ENCODE data around the gene SLC44A5. TPM values are rescaled to one million over a fixed set of nuclear protein-coding genes. Genes with fewer than 3 reads are reported as not detected.

Gene SLC44A5
- total and polyA plus RNA-seq, 10 of the 15 experiments (the other 5 are each of a cell fraction or from before 2014, with no cell fraction given) = 0.04 to 1.3 TPM; not detected in 8

- Histone ChIP-seq H3K4me1 (ENCODE audit: control insufficient read depth, insufficient read depth, low read length) (no peaks in the 10 kb centered on the region), H3K9ac (ENCODE audit: control insufficient read depth, insufficient read depth, low read length) (no peak overlapping the region), H3K9me3 (replicated peaks; ENCODE audit: control insufficient read depth, insufficient read depth, low read length) (no peaks in the 10 kb centered on the region), H3K36me3 (ENCODE audit: control insufficient read depth in 2 of 2, insufficient read depth in 2 of 2, low read length in 1 of 2) (no peaks in the 10 kb centered on the region), H4K20me1 (ENCODE audit: control insufficient read depth, insufficient read depth) (no peaks in the 10 kb centered on the region), H3K79me2 (ENCODE audit: control insufficient read depth, insufficient read depth, low read length) (no peaks in the 10 kb centered on the region), H3K4me2 (ENCODE audit: control insufficient read depth, insufficient read depth) (no peak overlapping the region), H2AFZ (ENCODE audit: control insufficient read depth, low read depth, low read length) (no peak overlapping the region), H3K27me3 (replicated peaks in 1 of 2; ENCODE audit: control insufficient read depth in 2 of 2, insufficient read depth in 2 of 2, low read length in 1 of 2) (no peaks in the 10 kb centered on the region), H3K4me3 (no peak overlapping the region), H3K27ac (ENCODE audit: control insufficient read depth, insufficient read depth) (no peak overlapping the region)
- WGBS (ENCODE audit: insufficient coverage, insufficient replicate concordance, low lambda C conversion rate, missing lambda C conversion rate) = 30% methylated on average over 2 of the region's 2 CpGs
- BruUV-seq (replicated peaks) = no TSS peak
- TF ChIP-seq PML (IDR thresholded peaks at IDR 0.05; ENCODE audit: low read length) (no peak), ESRRA (IDR thresholded peaks at IDR 0.05; ENCODE audit: low read length) (no peak), IKZF1 (conservative IDR thresholded peaks at IDR 0.05) (no peak), JUND (IDR thresholded peaks at IDR 0.05; ENCODE audit: low read depth, low read length) (no peak), ASH2L (IDR thresholded peaks at IDR 0.05; ENCODE audit: borderline replicate concordance, low read depth) (no peak), RB1 (IDR thresholded peaks at IDR 0.05; ENCODE audit: borderline replicate concordance) (no peak), PKNOX1 (IDR thresholded peaks at IDR 0.05) (no peak), MYC (IDR thresholded peaks at IDR 0.05; ENCODE audit: insufficient read depth, insufficient read length, insufficient replicate concordance, low read length, severe bottlenecking) (no peak), RUNX3 (IDR thresholded peaks at IDR 0.05; ENCODE audit: low read length) (no peak), POLR2AphosphoS5 (IDR thresholded peaks at IDR 0.05; ENCODE audit: low read length) (no peak), CHD2 (IDR thresholded peaks at IDR 0.05; ENCODE audit: borderline replicate concordance, low read depth, low read length) (no peak), PRDM15 (CRISPR knock-in tag; IDR thresholded peaks at IDR 0.05) (no peak), CBFB (IDR thresholded peaks at IDR 0.05; ENCODE audit: low read depth) (no peak)
- ATAC-seq = no peak
- FAIRE-seq = no peak
- DNase-seq (ENCODE audit: low read depth, low spot score) = no peak
- RAD21 ChIA-PET (ENCODE audit: unreplicated experiment) = no interaction called here
- POLR2A ChIA-PET = no interaction called here
- SMC1A ChIA-PET (ENCODE audit: uncharacterized antibody, unreplicated experiment) = no interaction called here
- CTCF ChIA-PET = no interaction called here
- intact Hi-C loops (cut with micrococcal nuclease; ENCODE audit: unreplicated experiment) = no loop called here
- in situ Hi-C loops (cut with MboI) = no loop called here
These were observed 56.7 kb downstream of the SLC44A5 start for GRCh38 chr1:75554181-75554580.

Data from GM12878 (cell line).